ENCODE results near the gene RFWD3. TPM values are rescaled to one million over a fixed set of nuclear protein-coding genes. Genes with fewer than 3 reads are reported as not detected.

Gene RFWD3
- total and polyA plus RNA-seq, 2 of the 4 experiments (the other 2 are of a cell fraction), result 16.7 to 27.6 TPM

DNA sequence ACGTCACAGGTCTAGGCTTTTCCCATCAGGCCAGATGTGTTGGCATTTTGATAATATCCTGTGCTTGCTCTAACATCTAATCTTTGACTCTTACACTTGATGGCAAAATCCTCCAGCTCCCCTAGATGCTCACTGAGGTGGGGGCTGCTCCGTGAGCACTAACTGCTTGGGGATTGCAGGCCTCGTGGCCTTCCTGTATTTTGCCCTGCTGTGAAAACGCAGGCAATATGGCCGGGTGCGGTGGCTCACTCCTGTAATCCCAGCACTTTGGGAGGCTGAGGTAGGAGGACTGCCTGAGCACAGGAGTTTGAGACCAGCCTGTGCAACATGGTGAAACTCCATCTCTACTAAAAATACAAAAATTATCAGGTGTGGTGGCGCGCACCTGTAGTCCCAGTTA, 43.7 kb upstream of the RFWD3 start:
- dilution Hi-C loops (cut with HindIII; ENCODE audit: low sequenced_read_pairs, unreplicated experiment), result no loop called here
- H2BK5ac ChIP-seq (ENCODE audit: low read depth, low read length, poor library complexity, severe bottlenecking), result no peak overlapping the region
- peaks cover 8% of the 10 kb centered on the region; the same call in 1 of the 2 replicates for H3K27me3 ChIP-seq (ENCODE audit: control insufficient read depth, insufficient read depth, low read length)
- no peak overlapping the region for H3K23ac ChIP-seq (ENCODE audit: low read depth, low read length)
- no peak overlapping the region for H3K27ac ChIP-seq (ENCODE audit: insufficient read depth, low read length)
- intact Hi-C loops (cut with micrococcal nuclease), result no loop called here
- H2BK120ac ChIP-seq (ENCODE audit: low read depth, low read length), result no peak overlapping the region
- H2BK15ac ChIP-seq (ENCODE audit: low read depth, low read length), result no peak overlapping the region
- H3K9me3 ChIP-seq (ENCODE audit: control insufficient read depth, insufficient read depth, low read length), result no peaks in the 10 kb centered on the region
- TF ChIP-seq BHLHE40 (IDR thresholded peaks at IDR 0.05; ENCODE audit: low read depth, low read length), result no peak
- TF ChIP-seq RAD21 (IDR thresholded peaks at IDR 0.05; ENCODE audit: low read length), result no peak
- TF ChIP-seq SMC3 (IDR thresholded peaks at IDR 0.05; ENCODE audit: low read depth, low read length), result no peak
- TF ChIP-seq RFX5 (IDR thresholded peaks at IDR 0.05; ENCODE audit: low read depth, low read length), result no peak
- TF ChIP-seq CEBPB (IDR thresholded peaks at IDR 0.05; ENCODE audit: low read depth, low read length), result no peak
- no peak for TF ChIP-seq RCOR1 (IDR thresholded peaks at IDR 0.05; ENCODE audit: insufficient replicate concordance, low read length)
- no peak for TF ChIP-seq CHD1 (IDR thresholded peaks at IDR 0.05; ENCODE audit: low read depth, low read length)
- no peak for TF ChIP-seq POLR2A (IDR thresholded peaks at IDR 0.05; ENCODE audit: low read depth, low read length)
- TF ChIP-seq MXI1 (IDR thresholded peaks at IDR 0.05; ENCODE audit: borderline replicate concordance, low read depth, low read length), result no peak
- TF ChIP-seq, protein P1, sequence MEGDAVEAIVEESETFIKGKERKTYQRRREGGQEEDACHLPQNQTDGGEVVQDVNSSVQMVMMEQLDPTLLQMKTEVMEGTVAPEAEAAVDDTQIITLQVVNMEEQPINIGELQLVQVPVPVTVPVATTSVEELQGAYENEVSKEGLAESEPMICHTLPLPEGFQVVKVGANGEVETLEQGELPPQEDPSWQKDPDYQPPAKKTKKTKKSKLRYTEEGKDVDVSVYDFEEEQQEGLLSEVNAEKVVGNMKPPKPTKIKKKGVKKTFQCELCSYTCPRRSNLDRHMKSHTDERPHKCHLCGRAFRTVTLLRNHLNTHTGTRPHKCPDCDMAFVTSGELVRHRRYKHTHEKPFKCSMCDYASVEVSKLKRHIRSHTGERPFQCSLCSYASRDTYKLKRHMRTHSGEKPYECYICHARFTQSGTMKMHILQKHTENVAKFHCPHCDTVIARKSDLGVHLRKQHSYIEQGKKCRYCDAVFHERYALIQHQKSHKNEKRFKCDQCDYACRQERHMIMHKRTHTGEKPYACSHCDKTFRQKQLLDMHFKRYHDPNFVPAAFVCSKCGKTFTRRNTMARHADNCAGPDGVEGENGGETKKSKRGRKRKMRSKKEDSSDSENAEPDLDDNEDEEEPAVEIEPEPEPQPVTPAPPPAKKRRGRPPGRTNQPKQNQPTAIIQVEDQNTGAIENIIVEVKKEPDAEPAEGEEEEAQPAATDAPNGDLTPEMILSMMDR (conservative IDR thresholded peaks at IDR 0.05; ENCODE audit: low read depth, low read length), result no peak
- no peak for TF ChIP-seq MAZ (IDR thresholded peaks at IDR 0.05; ENCODE audit: borderline replicate concordance, low read depth, low read length)
- no peak for TF ChIP-seq FOS (IDR thresholded peaks at IDR 0.05; ENCODE audit: low read depth, low read length)
- no peak for TF ChIP-seq MAFK (IDR thresholded peaks at IDR 0.05; ENCODE audit: low read depth, low read length)
- TF ChIP-seq, protein P2, sequence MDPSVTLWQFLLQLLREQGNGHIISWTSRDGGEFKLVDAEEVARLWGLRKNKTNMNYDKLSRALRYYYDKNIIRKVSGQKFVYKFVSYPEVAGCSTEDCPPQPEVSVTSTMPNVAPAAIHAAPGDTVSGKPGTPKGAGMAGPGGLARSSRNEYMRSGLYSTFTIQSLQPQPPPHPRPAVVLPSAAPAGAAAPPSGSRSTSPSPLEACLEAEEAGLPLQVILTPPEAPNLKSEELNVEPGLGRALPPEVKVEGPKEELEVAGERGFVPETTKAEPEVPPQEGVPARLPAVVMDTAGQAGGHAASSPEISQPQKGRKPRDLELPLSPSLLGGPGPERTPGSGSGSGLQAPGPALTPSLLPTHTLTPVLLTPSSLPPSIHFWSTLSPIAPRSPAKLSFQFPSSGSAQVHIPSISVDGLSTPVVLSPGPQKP (IDR thresholded peaks at IDR 0.05; ENCODE audit: borderline replicate concordance, low read depth, low read length), result no peak
- no peak for TF ChIP-seq NFE2L2 (IDR thresholded peaks at IDR 0.05; ENCODE audit: low read depth, low read length)
- TF ChIP-seq, protein P3, sequence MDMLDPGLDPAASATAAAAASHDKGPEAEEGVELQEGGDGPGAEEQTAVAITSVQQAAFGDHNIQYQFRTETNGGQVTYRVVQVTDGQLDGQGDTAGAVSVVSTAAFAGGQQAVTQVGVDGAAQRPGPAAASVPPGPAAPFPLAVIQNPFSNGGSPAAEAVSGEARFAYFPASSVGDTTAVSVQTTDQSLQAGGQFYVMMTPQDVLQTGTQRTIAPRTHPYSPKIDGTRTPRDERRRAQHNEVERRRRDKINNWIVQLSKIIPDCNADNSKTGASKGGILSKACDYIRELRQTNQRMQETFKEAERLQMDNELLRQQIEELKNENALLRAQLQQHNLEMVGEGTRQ (IDR thresholded peaks at IDR 0.05; ENCODE audit: low read depth, low read length), result no peak
- no peak overlapping the region for H3K14ac ChIP-seq (replicated peaks; ENCODE audit: low read depth, low read length)
- H2AK9ac ChIP-seq (replicated peaks; ENCODE audit: low read depth, low read length, poor library complexity), result no peak overlapping the region
- WGBS, 2 experiments (ENCODE audit: extremely low coverage in 2 of 2, insufficient read length in 1 of 2), result 86% methylated on average over 5 of the region's 8 CpGs; no CpG with 5 or more reads in 1 of the 2 experiments
- H3K18ac ChIP-seq (ENCODE audit: low read depth, low read length), result no peak overlapping the region
- no peak overlapping the region for H4K8ac ChIP-seq (ENCODE audit: low read depth in 2 of 2, low read length in 2 of 2)
- ChIA-PET CTCF (interaction anchor here (0.9 to 4.1 kb wide), 2 partner anchors 15 to 152 kb away, joined by 3 to 36 read pairs; no protein-coding TSS in a partner anchor), POLR2A (ENCODE audit: unreplicated experiment) (no interaction called here)
- in situ Hi-C loops (cut with MboI; ENCODE audit: low sequenced_read_pairs), result loop anchor here (5.0 kb wide), 1 partner anchor 97 kb away; no protein-coding TSS in a partner anchor
- no peak overlapping the region for H3K56ac ChIP-seq (ENCODE audit: extremely low read depth, insufficient read depth, low read length)
- no peak overlapping the region for H4K5ac ChIP-seq (ENCODE audit: low read depth, low read length)
- no peaks in the 10 kb centered on the region for H4K20me1 ChIP-seq (ENCODE audit: insufficient read depth, low read length)
- H4K91ac ChIP-seq (ENCODE audit: insufficient read depth, low read depth, low read length), result no peak overlapping the region
- H3K4ac ChIP-seq (ENCODE audit: low read depth, low read length), result no peak overlapping the region
- H2AK5ac ChIP-seq (ENCODE audit: low read depth, low read length), result no peak overlapping the region
- no peak for ATAC-seq (ENCODE audit: low read depth)
- BruUV-seq (replicated peaks), result no TSS peak
- H3K36me3 ChIP-seq (ENCODE audit: control insufficient read depth, insufficient read depth, low read length), result no peaks in the 10 kb centered on the region
- H3K4me3 ChIP-seq (ENCODE audit: insufficient read depth, low read depth, low read length), result no peak overlapping the region
- no peak for DNase-seq
- H2BK20ac ChIP-seq (ENCODE audit: low read depth, low read length), result no peak overlapping the region
- H3K4me1 ChIP-seq (ENCODE audit: control insufficient read depth, insufficient read depth, low read length), result no peaks in the 10 kb centered on the region
- H2AFZ ChIP-seq (replicated peaks; ENCODE audit: low read length, poor library complexity), result no peak overlapping the region
- H3K9me1 ChIP-seq (ENCODE audit: insufficient read depth, low read length), result no peaks in the 10 kb centered on the region
- no peak overlapping the region for H3K9ac ChIP-seq (ENCODE audit: low read depth, low read length)
- no peak overlapping the region for H3K4me2 ChIP-seq (ENCODE audit: low read depth, low read length)
- H3K79me1 ChIP-seq (ENCODE audit: low read depth in 1 of 2, low read length in 2 of 2), result no peaks in the 10 kb centered on the region

Data from IMR-90 (cell line).